LNCaP clone FGC (cell line): ENCODE results near the gene CLDN3.

Experiments
- DNase-seq: peaks from one replicate; pipeline ENCODE4 v3.0.0-alpha.2; 2011; ENCODE audit warnings: low read depth
- H3K4me3 ChIP-seq: 2 replicates; pipeline ENCODE4 v1.5.1; 2011; ENCODE audit warnings: mild to moderate bottlenecking, low read depth, low read length, control low read depth
- TF ChIP-seq, protein P1 (sequence below): IDR thresholded peaks from 2 replicates; pipeline ENCODE4 v1.5.1; 2012; ENCODE audit warnings: mild to moderate bottlenecking; ENCODE audit not compliant: control insufficient read depth, insufficient read depth; ENCODE audit errors: extremely low read depth

Gene CLDN3

GRCh38 chr7:73786588-73786987 lies 16.5 kb upstream of the CLDN3 start:
- TF ChIP-seq, protein P1, sequence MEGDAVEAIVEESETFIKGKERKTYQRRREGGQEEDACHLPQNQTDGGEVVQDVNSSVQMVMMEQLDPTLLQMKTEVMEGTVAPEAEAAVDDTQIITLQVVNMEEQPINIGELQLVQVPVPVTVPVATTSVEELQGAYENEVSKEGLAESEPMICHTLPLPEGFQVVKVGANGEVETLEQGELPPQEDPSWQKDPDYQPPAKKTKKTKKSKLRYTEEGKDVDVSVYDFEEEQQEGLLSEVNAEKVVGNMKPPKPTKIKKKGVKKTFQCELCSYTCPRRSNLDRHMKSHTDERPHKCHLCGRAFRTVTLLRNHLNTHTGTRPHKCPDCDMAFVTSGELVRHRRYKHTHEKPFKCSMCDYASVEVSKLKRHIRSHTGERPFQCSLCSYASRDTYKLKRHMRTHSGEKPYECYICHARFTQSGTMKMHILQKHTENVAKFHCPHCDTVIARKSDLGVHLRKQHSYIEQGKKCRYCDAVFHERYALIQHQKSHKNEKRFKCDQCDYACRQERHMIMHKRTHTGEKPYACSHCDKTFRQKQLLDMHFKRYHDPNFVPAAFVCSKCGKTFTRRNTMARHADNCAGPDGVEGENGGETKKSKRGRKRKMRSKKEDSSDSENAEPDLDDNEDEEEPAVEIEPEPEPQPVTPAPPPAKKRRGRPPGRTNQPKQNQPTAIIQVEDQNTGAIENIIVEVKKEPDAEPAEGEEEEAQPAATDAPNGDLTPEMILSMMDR = no peak
- DNase-seq = no peak
- H3K4me3 ChIP-seq = no peak overlapping the region

- TF ChIP-seq, protein P1 = no peak
- no peak overlapping the region for H3K4me3 ChIP-seq
- DNase-seq = no peak
These were observed 9.4 kb upstream of the CLDN3 start for GRCh38 chr7:73779517-73779916.

- H3K4me3 ChIP-seq = no peak overlapping the region
- TF ChIP-seq, protein P1 = no peak
- DNase-seq = no peak
These were observed 8.8 kb upstream of the CLDN3 start for GRCh38 chr7:73778801-73779389.

- DNase-seq = no peak
- TF ChIP-seq, protein P1 = no peak
- no peak overlapping the region for H3K4me3 ChIP-seq
These were observed 4.9 kb upstream of the CLDN3 start for GRCh38 chr7:73774923-73775322.

DNA sequence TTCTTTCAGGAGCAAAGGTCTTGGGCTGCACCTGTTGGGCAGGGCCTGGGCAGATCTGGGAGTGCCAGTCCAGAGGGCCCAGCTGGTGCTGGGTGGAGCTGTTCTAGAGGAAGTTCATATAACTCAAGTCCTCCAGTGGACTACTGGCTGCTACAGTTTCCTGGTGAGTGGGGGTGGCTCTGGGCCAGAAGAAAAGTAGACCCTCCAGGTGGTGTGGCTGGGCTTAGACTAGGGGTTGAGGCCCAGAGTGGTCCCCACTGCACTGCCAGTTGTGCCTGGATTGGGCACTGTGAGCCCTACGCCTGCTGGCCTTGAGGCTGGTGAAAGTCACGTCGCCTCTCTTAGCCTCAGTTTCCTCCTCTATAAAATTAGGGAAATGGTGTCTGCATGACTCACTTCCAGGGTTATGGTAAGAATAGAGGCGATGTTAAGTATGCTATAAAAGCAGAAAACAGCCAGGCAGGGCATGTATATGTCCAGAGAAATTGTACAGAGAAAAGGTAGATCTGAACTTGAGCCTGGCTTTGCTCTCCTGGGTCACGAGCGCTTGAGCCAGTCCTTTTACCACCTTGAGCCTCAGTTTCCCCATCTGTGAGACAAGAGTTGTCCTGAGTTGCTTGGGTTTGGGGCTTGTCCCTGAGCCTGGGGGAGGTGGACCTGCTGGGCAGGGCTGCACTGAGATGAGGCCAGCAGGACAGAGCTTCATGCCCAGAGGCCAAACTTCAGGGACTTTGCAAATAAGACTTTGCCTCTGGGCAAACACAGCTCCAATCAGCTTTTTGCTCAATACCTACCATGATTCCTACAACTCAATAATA lies 3.8 kb upstream of the CLDN3 start:
- no peak for DNase-seq
- no peak overlapping the region for H3K4me3 ChIP-seq
- TF ChIP-seq, protein P1 = no peak

DNA sequence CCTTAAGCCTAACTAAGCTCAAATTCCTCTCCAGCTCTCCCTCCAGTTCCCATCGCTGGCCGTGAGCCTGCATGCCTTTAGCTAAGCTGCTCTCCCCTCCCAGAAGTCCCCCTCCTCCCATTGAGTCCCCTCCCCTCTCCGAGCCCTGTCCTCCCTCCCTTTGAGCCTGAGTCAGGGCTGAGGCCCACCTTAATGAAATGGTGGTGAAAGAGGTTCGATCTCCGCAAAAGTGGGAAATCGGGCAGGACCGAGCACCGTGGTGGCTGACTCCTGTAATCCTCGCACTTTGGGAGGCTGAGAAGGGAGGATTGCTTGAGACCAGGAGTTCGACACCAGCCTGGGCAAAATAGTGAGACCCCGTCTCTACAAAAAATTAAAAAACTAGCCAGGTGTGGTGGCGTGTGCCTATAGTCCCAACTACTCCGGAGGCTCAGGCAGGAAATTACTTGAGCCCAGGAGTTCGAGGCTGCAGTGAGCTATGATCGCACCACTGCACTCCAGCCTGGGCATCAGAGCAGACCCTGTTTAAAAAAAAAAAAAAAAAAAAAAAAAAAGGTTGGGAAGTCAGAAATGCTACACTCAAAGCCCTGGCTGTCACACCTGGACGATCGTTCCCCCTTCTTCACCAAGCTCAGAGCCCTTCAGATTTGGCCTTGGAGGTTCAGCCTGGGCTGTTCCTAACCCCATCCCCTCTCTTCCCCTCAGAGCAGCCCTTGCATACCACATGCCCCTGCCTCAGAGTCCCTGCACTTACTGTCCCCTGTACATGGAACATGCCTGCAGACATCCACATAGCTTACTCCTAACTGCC lies 995 bp upstream of the CLDN3 start:
- TF ChIP-seq, protein P1 = no peak
- DNase-seq = no peak
- peak overlapping the region; percentile 62 for H3K4me3 ChIP-seq
